Measurements from ENCODE around the gene RNASEL.
"Not testable (repeated sequence)": the region's sequence is repeated elsewhere in the genome, so short reads cannot be mapped to it uniquely, and the experiment has no call there.

The RNASEL gene

DNA sequence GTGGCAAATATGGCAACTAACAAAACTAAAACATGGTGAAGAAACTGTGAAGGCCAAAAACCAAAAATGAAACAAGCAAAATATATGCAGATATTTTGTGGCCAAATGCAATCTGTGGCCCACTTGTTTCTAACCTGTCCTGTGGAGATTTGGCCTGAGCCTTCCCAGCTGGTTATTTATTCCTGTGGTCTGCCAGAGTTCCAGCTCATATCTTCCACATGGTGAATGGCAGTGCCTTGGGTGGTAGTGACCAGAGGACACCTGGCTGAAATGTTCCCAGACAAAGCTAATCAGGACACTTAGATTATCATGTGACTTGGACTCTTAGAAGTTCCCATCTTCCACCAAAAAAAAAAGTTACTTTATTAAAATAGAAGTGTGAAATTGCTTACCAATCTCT lies 39.7 kb downstream of the RNASEL start:
- TF ChIP-seq POLR2A (IDR thresholded peaks at IDR 0.05; ENCODE audit: low read length) (no peak), GATA1 (IDR thresholded peaks at IDR 0.05; ENCODE audit: low read depth, low read length) (no peak)

DNA sequence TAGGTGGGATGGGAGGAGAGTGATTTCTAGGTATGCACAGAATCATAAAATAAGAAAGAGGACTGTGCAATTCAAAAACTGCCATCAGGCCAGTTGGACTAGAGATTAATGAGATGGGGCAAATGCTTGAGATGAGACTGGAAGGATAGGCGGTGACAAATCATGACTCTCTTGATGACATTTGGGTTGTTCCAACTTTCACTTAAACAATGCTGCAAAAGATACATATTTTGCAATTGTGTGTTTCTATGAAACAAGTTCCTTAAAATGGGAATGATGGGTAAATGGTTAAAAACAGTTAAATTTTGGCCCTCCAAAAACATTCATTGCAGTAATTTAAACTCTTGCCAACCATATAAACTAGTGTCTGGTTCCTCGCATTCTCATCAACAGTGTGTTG lies 55.2 kb downstream of the RNASEL start:
- TF ChIP-seq GATA1 (IDR thresholded peaks at IDR 0.05; ENCODE audit: low read depth, low read length) (no peak), POLR2A (IDR thresholded peaks at IDR 0.05; ENCODE audit: low read length) (no peak)
- no peak for DNase-seq

More for the DNA sequence above, 39.7 kb downstream of the RNASEL start:
- no peak for DNase-seq

DNA sequence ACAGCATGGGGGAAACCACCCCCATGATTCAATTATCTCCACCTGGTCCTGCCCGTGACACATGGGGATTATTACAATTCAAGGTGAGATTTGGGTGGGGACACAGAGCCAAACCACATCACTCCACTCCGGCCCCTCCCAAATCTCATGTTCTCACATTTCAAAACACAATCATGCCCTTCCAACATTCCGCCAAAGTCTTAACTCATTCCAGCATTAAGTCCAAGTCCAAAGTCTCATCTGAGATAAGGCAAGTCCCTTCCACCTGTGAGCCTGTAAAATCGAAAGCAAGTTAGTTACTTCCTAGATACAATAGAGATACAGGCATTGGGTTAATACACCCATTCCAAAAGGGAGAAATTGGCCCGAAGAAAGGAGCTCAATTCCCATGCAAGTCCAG lies 60.9 kb downstream of the RNASEL start:
- not testable (repeated sequence) for DNase-seq

DNA sequence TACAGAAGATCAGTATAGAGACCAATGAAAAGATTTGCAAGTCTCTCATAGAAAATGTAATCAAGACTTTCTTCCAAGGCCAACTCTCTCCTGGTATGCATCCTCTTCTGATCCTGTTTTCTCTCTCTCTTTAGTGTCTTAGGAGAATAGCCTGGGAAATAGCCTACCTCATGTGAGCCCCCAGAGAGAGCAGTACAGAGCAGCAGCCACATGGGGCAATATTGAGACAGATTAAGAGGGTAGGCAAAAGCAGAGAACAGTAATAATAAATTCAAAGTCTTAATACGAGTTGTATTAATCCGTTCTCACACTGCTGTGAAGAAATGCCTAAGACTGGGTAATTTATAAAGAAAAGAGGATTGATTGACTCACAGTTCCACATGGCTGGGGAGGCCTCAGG lies 61.4 kb downstream of the RNASEL start:
- DNase-seq, result no peak
- TF ChIP-seq POLR2A (IDR thresholded peaks at IDR 0.05; ENCODE audit: low read length), result no peak

DNA sequence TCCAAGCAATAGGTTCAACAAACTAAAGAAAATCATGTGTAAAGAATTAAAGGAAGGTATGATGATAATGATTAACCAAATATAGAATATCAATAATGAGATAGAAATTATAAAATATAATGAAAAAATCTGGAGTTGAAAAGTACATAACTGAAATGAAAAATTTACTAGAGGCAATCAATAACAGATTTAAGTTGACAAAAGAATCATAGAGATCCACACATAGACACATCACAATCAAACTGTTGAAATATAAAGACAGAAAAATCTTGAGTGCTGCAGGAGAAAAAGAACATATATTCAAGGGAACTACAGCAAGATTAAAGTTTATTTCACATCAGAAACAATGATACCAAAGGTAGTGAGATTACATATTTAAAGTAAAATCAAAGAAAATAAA lies 63.7 kb downstream of the RNASEL start:
- DNase-seq, result no peak
- TF ChIP-seq POLR2A (IDR thresholded peaks at IDR 0.05; ENCODE audit: low read length) (no peak), GATA1 (IDR thresholded peaks at IDR 0.05; ENCODE audit: low read depth, low read length) (no peak)

All from erythroblast (primary cell).